ENCODE data around the gene ERG28.

The ERG28 gene

GRCh38 chr14:75649337-75649736, 11.3 kb downstream of the ERG28 start:
- DNase-seq (ENCODE audit: low spot score): no peak
- TF ChIP-seq, protein P1, sequence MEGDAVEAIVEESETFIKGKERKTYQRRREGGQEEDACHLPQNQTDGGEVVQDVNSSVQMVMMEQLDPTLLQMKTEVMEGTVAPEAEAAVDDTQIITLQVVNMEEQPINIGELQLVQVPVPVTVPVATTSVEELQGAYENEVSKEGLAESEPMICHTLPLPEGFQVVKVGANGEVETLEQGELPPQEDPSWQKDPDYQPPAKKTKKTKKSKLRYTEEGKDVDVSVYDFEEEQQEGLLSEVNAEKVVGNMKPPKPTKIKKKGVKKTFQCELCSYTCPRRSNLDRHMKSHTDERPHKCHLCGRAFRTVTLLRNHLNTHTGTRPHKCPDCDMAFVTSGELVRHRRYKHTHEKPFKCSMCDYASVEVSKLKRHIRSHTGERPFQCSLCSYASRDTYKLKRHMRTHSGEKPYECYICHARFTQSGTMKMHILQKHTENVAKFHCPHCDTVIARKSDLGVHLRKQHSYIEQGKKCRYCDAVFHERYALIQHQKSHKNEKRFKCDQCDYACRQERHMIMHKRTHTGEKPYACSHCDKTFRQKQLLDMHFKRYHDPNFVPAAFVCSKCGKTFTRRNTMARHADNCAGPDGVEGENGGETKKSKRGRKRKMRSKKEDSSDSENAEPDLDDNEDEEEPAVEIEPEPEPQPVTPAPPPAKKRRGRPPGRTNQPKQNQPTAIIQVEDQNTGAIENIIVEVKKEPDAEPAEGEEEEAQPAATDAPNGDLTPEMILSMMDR (IDR thresholded peaks at IDR 0.05; ENCODE audit: extremely low read depth, missing control alignments): no peak

DNA sequence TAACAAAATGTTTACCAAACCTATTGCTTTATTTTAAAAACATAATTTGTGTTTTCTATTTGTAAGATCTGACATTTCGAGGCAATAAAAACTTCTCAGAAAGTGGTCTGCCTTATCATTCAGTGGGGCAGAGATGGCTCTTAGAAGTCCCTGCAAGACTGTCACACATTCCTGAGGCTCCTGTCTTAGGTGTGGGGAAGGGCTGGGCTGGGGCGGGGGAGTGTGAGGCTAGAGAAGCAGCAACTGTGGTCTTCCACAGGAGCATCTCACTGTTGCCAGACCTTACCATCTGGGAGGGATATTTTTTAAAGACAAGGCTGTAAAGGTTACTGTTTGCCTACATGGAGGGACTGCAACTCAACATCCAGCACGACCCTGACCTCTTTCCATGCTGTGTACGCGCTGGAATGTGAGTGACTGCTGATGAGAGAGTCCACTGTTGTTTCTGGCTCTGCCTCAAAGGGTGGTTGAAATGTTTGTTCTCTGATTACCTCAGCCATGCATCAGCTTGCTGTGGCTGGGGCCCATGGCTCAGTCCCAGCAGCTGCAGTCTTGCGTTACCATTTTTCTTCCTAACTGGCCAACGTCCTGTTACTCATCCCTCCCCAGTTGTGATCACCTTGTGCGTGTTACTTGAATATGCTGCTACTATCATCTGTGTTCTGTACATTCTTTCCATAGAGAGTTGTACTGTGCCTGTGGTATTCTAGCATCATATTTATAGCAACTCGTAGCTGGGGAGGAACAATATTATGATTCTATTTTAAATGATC, 12.4 kb downstream of the ERG28 start:
- no peak for DNase-seq (ENCODE audit: low spot score)
- TF ChIP-seq, protein P1 (IDR thresholded peaks at IDR 0.05; ENCODE audit: extremely low read depth, missing control alignments): no peak

- TF ChIP-seq, protein P1 (IDR thresholded peaks at IDR 0.05; ENCODE audit: extremely low read depth, missing control alignments): no peak
- no peak for DNase-seq (ENCODE audit: low spot score)
These were observed 13.0 kb downstream of the ERG28 start for GRCh38 chr14:75647640-75648039.

GRCh38 chr14:75646762-75647161, 13.9 kb downstream of the ERG28 start:
- no peak for DNase-seq (ENCODE audit: low spot score)

DNA sequence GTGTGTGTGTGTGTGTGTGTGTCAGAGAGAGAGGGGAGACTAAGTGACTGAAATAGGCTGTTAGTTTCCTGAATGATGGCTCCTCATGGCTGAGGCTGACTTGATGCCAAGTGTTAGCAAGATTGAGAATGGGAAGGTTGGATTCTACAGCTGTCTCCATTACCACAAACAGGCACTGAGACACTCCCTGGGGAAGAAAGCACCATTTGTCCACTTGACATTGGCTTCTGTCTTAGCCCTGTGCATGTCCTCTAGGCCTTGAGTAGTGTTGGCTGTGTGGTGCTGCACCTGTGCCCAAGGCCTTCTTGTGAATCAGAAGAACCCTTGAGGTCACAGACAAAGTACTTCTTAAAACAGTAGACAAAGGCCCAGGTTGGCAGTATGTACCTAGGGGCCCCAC, 15.6 kb downstream of the ERG28 start:
- DNase-seq (ENCODE audit: low spot score): no peak
- TF ChIP-seq, protein P1 (IDR thresholded peaks at IDR 0.05; ENCODE audit: extremely low read depth, missing control alignments): no peak

More at GRCh38 chr14:75646762-75647161, 13.9 kb downstream of the ERG28 start:
- TF ChIP-seq, protein P1 (IDR thresholded peaks at IDR 0.05; ENCODE audit: extremely low read depth, missing control alignments): no peak

- no peak for DNase-seq (ENCODE audit: low spot score)
- TF ChIP-seq, protein P1 (IDR thresholded peaks at IDR 0.05; ENCODE audit: extremely low read depth, missing control alignments): no peak
These were observed 16.7 kb downstream of the ERG28 start for GRCh38 chr14:75643985-75644384.

- TF ChIP-seq, protein P1 (IDR thresholded peaks at IDR 0.05; ENCODE audit: extremely low read depth, missing control alignments): no peak
- no peak for DNase-seq (ENCODE audit: low spot score)
These were observed 19.8 kb downstream of the ERG28 start for GRCh38 chr14:75640876-75641275.

All from GM20000 (cell line).